Ishikawa (cell line): Measurements from ENCODE around the gene SH3RF1.

Experiments used
- CEBPB ChIP-seq: IDR thresholded peaks from 2 replicates; pipeline ENCODE4 v1.6.1; 2012
- CREB1 ChIP-seq: IDR thresholded peaks from 2 replicates; pipeline ENCODE4 v1.6.1; 2012; ENCODE audit warnings: low read depth
- EGR1 ChIP-seq: IDR thresholded peaks from 2 replicates; pipeline ENCODE4 v1.6.1; 2012
- EP300 ChIP-seq: IDR thresholded peaks from 2 replicates; pipeline ENCODE4 v1.6.1; 2012; ENCODE audit warnings: borderline replicate concordance
- FOXM1 ChIP-seq: IDR thresholded peaks from 2 replicates; pipeline ENCODE4 v1.6.1; 2012; ENCODE audit warnings: low read depth, borderline replicate concordance
- NFIC ChIP-seq: IDR thresholded peaks from 2 replicates; pipeline ENCODE4 v1.6.1; 2012
- RAD21 ChIP-seq: IDR thresholded peaks from 2 replicates; pipeline ENCODE4 v1.6.1; 2012; ENCODE audit warnings: low read depth
- TAF1 ChIP-seq: IDR thresholded peaks from 2 replicates; pipeline ENCODE4 v1.6.1; 2012; ENCODE audit warnings: low read depth, mild to moderate bottlenecking
- TCF12 ChIP-seq: IDR thresholded peaks from 2 replicates; pipeline ENCODE4 v1.6.1; 2012; ENCODE audit warnings: low read depth
- TEAD4 ChIP-seq: IDR thresholded peaks from 2 replicates; pipeline ENCODE4 v1.6.1; 2012
- USF1 ChIP-seq: IDR thresholded peaks from 2 replicates; pipeline ENCODE4 v1.6.1; 2012
- YY1 ChIP-seq: IDR thresholded peaks from 2 replicates; pipeline ENCODE4 v1.6.1; 2012; ENCODE audit warnings: low read depth
- ZBTB7A ChIP-seq: IDR thresholded peaks from 2 replicates; pipeline ENCODE4 v1.6.1; 2012; ENCODE audit warnings: low read depth
- TF ChIP-seq, protein P1 (sequence below): IDR thresholded peaks from 2 replicates; pipeline ENCODE4 v1.6.1; 2012; ENCODE audit warnings: low read depth, mild to moderate bottlenecking
- TF ChIP-seq, protein P2 (sequence below): IDR thresholded peaks from 2 replicates; pipeline ENCODE4 v1.6.1; 2012

The SH3RF1 gene

GRCh38 chr4:169243825-169244609, 26.7 kb downstream of the SH3RF1 start:
- TF ChIP-seq TCF12: no peak
- no peak for TF ChIP-seq YY1
- TF ChIP-seq FOXM1: no peak
- no peak for TF ChIP-seq TEAD4

DNA sequence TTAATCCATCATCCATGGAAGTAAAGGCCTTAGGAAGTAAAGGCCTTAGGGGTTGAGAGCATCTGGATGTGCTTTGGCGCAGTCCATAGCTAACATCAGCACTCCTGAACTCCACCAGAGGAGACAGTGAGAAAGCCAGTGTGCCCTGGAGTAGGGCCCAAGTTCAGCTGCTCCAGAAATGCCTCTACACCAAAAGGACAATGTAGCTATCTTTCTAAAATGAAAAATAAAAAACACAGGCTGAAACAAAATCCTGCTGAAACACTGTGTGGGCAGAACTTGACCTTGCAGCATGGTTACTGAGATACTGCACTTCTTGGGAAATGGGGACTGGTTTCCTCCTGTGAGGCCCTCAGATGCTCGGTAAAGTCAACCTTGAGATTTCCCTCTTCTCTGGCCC, 29.3 kb downstream of the SH3RF1 start:
- TF ChIP-seq, protein P1, sequence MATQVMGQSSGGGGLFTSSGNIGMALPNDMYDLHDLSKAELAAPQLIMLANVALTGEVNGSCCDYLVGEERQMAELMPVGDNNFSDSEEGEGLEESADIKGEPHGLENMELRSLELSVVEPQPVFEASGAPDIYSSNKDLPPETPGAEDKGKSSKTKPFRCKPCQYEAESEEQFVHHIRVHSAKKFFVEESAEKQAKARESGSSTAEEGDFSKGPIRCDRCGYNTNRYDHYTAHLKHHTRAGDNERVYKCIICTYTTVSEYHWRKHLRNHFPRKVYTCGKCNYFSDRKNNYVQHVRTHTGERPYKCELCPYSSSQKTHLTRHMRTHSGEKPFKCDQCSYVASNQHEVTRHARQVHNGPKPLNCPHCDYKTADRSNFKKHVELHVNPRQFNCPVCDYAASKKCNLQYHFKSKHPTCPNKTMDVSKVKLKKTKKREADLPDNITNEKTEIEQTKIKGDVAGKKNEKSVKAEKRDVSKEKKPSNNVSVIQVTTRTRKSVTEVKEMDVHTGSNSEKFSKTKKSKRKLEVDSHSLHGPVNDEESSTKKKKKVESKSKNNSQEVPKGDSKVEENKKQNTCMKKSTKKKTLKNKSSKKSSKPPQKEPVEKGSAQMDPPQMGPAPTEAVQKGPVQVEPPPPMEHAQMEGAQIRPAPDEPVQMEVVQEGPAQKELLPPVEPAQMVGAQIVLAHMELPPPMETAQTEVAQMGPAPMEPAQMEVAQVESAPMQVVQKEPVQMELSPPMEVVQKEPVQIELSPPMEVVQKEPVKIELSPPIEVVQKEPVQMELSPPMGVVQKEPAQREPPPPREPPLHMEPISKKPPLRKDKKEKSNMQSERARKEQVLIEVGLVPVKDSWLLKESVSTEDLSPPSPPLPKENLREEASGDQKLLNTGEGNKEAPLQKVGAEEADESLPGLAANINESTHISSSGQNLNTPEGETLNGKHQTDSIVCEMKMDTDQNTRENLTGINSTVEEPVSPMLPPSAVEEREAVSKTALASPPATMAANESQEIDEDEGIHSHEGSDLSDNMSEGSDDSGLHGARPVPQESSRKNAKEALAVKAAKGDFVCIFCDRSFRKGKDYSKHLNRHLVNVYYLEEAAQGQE: no peak
- TF ChIP-seq FOXM1 (no peak), RAD21 (no peak), EP300 (no peak), CEBPB (no peak), YY1 (no peak), ZBTB7A (no peak), TAF1 (no peak), TEAD4 (no peak), NFIC (no peak), CREB1 (no peak), USF1 (no peak), EGR1 (no peak), TCF12 (no peak)
- TF ChIP-seq, protein P2, sequence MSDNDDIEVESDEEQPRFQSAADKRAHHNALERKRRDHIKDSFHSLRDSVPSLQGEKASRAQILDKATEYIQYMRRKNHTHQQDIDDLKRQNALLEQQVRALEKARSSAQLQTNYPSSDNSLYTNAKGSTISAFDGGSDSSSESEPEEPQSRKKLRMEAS: no peak

DNA sequence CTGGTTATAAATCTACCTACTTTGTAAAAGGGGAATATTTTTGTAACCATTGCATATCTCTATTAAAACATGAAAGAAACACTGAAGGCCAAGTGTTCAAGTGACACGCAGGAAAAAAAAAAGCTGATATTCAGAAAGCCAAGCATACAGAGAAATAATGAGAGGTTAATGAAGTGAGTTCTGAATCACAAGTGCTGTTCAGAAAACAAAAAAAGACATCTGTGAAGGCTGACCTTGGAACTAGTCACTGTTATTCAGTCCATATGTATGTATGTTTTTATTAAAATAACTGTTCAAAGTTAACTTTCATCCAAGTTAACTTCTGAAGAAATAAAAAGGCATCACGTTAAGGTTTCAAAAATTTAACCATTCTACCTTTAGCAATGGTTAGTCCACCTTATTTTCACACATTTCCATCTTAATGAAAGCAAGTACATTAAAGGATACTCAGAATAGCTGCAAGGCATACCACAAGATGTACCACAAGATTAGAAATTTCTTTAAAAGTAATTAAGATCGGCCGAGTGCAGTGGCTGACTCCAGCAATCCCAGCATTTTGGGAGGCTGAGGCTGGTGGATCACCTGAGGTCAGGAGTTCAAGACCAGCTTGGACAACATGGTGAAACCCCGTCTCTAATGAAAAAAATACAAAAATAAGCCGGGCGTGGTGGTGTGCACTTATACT, 31.4 kb downstream of the SH3RF1 start:
- TF ChIP-seq, protein P1: no peak
- TF ChIP-seq TEAD4 (no peak), FOXM1 (no peak), NFIC (no peak), TAF1 (no peak), EGR1 (no peak), CREB1 (no peak), YY1 (no peak), CEBPB (no peak), USF1 (no peak), TCF12 (no peak), EP300 (no peak), RAD21 (no peak), ZBTB7A (no peak)
- TF ChIP-seq, protein P2: no peak

GRCh38 chr4:169238445-169238844, 32.3 kb downstream of the SH3RF1 start:
- TF ChIP-seq, protein P2: no peak

DNA sequence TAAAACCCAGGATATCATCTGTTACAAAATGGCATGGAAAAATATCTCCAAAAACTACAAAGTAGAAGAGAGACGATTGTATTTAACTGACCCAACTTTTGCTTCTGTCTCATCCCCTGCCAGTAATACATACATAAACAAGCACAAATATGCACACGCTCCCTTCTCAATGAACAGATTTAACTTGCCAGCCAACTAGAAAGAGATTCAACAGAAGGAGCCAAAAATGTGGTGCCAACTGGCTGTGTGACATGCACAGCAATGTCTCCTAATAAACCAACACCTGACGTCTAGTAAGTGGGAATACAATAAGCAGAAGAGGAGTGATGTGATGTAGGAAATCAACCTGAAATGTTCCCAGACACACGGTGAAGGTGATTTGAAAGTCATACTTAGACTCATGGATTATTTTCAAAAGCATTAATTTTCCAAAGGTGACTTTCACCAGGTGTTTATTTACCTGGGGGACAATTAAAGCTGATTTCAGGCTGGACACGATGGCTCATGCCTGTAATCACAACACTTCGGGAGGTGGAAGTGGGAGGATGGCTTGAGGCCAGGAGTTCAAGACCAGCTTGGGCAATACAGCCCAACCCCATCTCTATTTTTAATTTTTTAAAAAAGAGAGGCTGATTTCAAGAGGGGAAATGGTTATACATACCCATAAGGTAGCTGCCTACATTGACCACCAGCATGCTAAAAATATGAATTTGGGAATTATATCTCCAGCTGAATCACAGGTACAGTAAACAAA, 33.7 kb downstream of the SH3RF1 start:
- TF ChIP-seq NFIC (no peak), ZBTB7A (no peak)

DNA sequence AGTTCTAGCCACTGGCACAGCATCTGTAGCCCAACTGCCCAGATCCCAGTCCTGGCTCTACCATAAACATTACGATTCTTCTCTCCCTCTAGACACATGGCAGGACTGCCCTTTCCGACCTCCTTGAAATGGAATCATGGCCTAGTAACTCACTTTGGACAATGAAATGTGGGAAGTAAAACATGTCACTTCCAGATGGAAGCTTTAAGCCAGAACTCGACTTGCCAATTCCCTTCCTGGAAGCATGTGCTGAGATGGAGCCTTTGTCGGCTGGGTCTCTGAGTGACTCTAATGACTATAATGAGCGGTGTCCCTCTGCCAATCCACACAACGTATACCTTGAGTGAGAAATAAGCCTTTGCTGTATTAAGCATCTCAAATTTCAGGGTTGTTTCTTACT, 34.7 kb downstream of the SH3RF1 start:
- no peak for TF ChIP-seq EP300
- no peak for TF ChIP-seq TAF1
- TF ChIP-seq, protein P2: no peak
- no peak for TF ChIP-seq CREB1
- no peak for TF ChIP-seq NFIC
- no peak for TF ChIP-seq TEAD4
- no peak for TF ChIP-seq YY1
- no peak for TF ChIP-seq RAD21
- TF ChIP-seq EGR1: no peak
- no peak for TF ChIP-seq FOXM1
- no peak for TF ChIP-seq TCF12
- TF ChIP-seq USF1: no peak
- TF ChIP-seq, protein P1: no peak
- TF ChIP-seq ZBTB7A: no peak
- no peak for TF ChIP-seq CEBPB
